Measurements from ENCODE around the gene SLIT1.

SLIT1 gene

GRCh38 chr10:96987842-96988175 is 197.9 kb downstream of the SLIT1 start:
- Histone ChIP-seq H3K4me3 (ENCODE audit: low read depth, low read length, poor library complexity, severe bottlenecking) (no peak overlapping the region), H4K20me1 (ENCODE audit: insufficient read depth, low read length) (no peaks in the 10 kb centered on the region), H3K4me1 (ENCODE audit: insufficient read depth, low read length, severe bottlenecking) (no peaks in the 10 kb centered on the region), H3K4me2 (ENCODE audit: low read length) (no peak overlapping the region), H2AFZ (ENCODE audit: low read length) (no peak overlapping the region), H3K36me3 (ENCODE audit: insufficient read depth, low read length) (no peaks in the 10 kb centered on the region), H3K79me2 (ENCODE audit: insufficient read depth, low read length) (no peaks in the 10 kb centered on the region), H3K27me3 (ENCODE audit: insufficient read depth, low read length) (no peaks in the 10 kb centered on the region), H3K9me3 (ENCODE audit: low read length) (no peaks in the 10 kb centered on the region), H3K9ac (ENCODE audit: low read length) (no peak overlapping the region), H3F3A (ENCODE audit: insufficient read depth, low read length) (no peaks in the 10 kb centered on the region), H3K27ac (ENCODE audit: low read depth, low read length, poor library complexity, severe bottlenecking) (no peak overlapping the region), H3K9me2 (ENCODE audit: low read depth, low read length) (no peaks in the 10 kb centered on the region)
- no peak for TF ChIP-seq EZH2 (IDR thresholded peaks at IDR 0.05; ENCODE audit: borderline replicate concordance, low read length)
- TF ChIP-seq, protein P1, sequence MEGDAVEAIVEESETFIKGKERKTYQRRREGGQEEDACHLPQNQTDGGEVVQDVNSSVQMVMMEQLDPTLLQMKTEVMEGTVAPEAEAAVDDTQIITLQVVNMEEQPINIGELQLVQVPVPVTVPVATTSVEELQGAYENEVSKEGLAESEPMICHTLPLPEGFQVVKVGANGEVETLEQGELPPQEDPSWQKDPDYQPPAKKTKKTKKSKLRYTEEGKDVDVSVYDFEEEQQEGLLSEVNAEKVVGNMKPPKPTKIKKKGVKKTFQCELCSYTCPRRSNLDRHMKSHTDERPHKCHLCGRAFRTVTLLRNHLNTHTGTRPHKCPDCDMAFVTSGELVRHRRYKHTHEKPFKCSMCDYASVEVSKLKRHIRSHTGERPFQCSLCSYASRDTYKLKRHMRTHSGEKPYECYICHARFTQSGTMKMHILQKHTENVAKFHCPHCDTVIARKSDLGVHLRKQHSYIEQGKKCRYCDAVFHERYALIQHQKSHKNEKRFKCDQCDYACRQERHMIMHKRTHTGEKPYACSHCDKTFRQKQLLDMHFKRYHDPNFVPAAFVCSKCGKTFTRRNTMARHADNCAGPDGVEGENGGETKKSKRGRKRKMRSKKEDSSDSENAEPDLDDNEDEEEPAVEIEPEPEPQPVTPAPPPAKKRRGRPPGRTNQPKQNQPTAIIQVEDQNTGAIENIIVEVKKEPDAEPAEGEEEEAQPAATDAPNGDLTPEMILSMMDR (IDR thresholded peaks at IDR 0.05; ENCODE audit: low read length): no peak

- no peak overlapping the region for H2AFZ ChIP-seq (ENCODE audit: low read length)
- no peaks in the 10 kb centered on the region for H3K79me2 ChIP-seq (ENCODE audit: insufficient read depth, low read length)
- H3K9me3 ChIP-seq (ENCODE audit: low read length): no peaks in the 10 kb centered on the region
- no peaks in the 10 kb centered on the region for H3F3A ChIP-seq (ENCODE audit: insufficient read depth, low read length)
- no peak overlapping the region for H3K9ac ChIP-seq (ENCODE audit: low read length)
- peaks cover 2% of the 10 kb centered on the region; the same call in 1 of the 2 replicates for H3K36me3 ChIP-seq (ENCODE audit: insufficient read depth, low read length)
- no peak overlapping the region for H3K27ac ChIP-seq (ENCODE audit: low read depth, low read length, poor library complexity, severe bottlenecking)
- H3K4me3 ChIP-seq (ENCODE audit: low read depth, low read length, poor library complexity, severe bottlenecking): no peak overlapping the region
- H4K20me1 ChIP-seq (ENCODE audit: insufficient read depth, low read length): no peaks in the 10 kb centered on the region
- H3K4me2 ChIP-seq (ENCODE audit: low read length): no peak overlapping the region
- H3K27me3 ChIP-seq (ENCODE audit: insufficient read depth, low read length): no peaks in the 10 kb centered on the region
- H3K9me2 ChIP-seq (ENCODE audit: low read depth, low read length): no peaks in the 10 kb centered on the region
- TF ChIP-seq, protein P1 (IDR thresholded peaks at IDR 0.05; ENCODE audit: low read length): no peak
- no peak for TF ChIP-seq EZH2 (IDR thresholded peaks at IDR 0.05; ENCODE audit: borderline replicate concordance, low read length)
- no peaks in the 10 kb centered on the region for H3K4me1 ChIP-seq (ENCODE audit: insufficient read depth, low read length, severe bottlenecking)
Observed at GRCh38 chr10:96987141-96987841, 198.5 kb downstream of the SLIT1 start.

GRCh38 chr10:96986200-96986856 is 199.4 kb downstream of the SLIT1 start:
- Histone ChIP-seq H3K27me3 (ENCODE audit: insufficient read depth, low read length) (no peaks in the 10 kb centered on the region), H3K4me2 (ENCODE audit: low read length) (no peak overlapping the region), H3K79me2 (ENCODE audit: insufficient read depth, low read length) (no peaks in the 10 kb centered on the region), H3F3A (ENCODE audit: insufficient read depth, low read length) (no peaks in the 10 kb centered on the region), H3K9me3 (ENCODE audit: low read length) (no peaks in the 10 kb centered on the region), H3K9me2 (ENCODE audit: low read depth, low read length) (no peaks in the 10 kb centered on the region), H3K27ac (ENCODE audit: low read depth, low read length, poor library complexity, severe bottlenecking) (no peak overlapping the region), H2AFZ (ENCODE audit: low read length) (no peak overlapping the region), H4K20me1 (ENCODE audit: insufficient read depth, low read length) (no peaks in the 10 kb centered on the region), H3K36me3 (ENCODE audit: insufficient read depth, low read length) (peaks cover 12% of the 10 kb centered on the region), H3K4me3 (ENCODE audit: low read depth, low read length, poor library complexity, severe bottlenecking) (no peak overlapping the region), H3K9ac (ENCODE audit: low read length) (no peak overlapping the region), H3K4me1 (ENCODE audit: insufficient read depth, low read length, severe bottlenecking) (no peaks in the 10 kb centered on the region)
- TF ChIP-seq, protein P1 (IDR thresholded peaks at IDR 0.05; ENCODE audit: low read length): no peak
- no peak for TF ChIP-seq EZH2 (IDR thresholded peaks at IDR 0.05; ENCODE audit: borderline replicate concordance, low read length)
